ENCODE results near the gene QARS1.

Gene QARS1

GRCh38 chr3:49120096-49120437 is 15.5 kb upstream of the QARS1 start:
- peak in 1 of 2 experiments; percentile 14 for DNase-seq

GRCh38 chr3:49119439-49119838 is 14.9 kb upstream of the QARS1 start:
- DNase-seq = no peak

- no peak for DNase-seq
Observed at GRCh38 chr3:49119036-49119435, 14.5 kb upstream of the QARS1 start.

- DNase-seq = no peak
Observed at GRCh38 chr3:49112262-49112661, 7.7 kb upstream of the QARS1 start.

- DNase-seq = no peak
Observed at GRCh38 chr3:49111347-49111746, 6.8 kb upstream of the QARS1 start.

- DNase-seq = no peak
Observed at GRCh38 chr3:49110780-49111179, 6.2 kb upstream of the QARS1 start.

GRCh38 chr3:49108346-49108745 is 3.8 kb upstream of the QARS1 start:
- no peak for DNase-seq

- DNase-seq = no peak
Observed at GRCh38 chr3:49104052-49104426, 518 bp downstream of the QARS1 start.

- no peak for DNase-seq
Observed at GRCh38 chr3:49100046-49100615, 4.4 kb downstream of the QARS1 start.

- DNase-seq = no peak
Observed at GRCh38 chr3:49098910-49099630, 5.5 kb downstream of the QARS1 start.

- no peak for DNase-seq
Observed at GRCh38 chr3:49098429-49098828, 6.1 kb downstream of the QARS1 start.

GRCh38 chr3:49093853-49094767 is 10.4 kb downstream of the QARS1 start, which contains the start of gene QRICH1:
TSS of gene QRICH1 (minus strand) at chr3:49094071. CDS start at chr3:49077017, 17,054 bp downstream.
- DNase-seq = peak; percentile 98 to 99

GRCh38 chr3:49092938-49093852 is 11.4 kb downstream of the QARS1 start:
- peak; percentile 66 to 67 for DNase-seq

- DNase-seq = no peak
Observed at GRCh38 chr3:49081429-49081828, 23.1 kb downstream of the QARS1 start.

- no peak for DNase-seq
Observed at GRCh38 chr3:49079270-49079669, 25.3 kb downstream of the QARS1 start.

- DNase-seq = no peak
Observed at GRCh38 chr3:49076646-49077045, 27.9 kb downstream of the QARS1 start.

- no peak for DNase-seq
Observed at GRCh38 chr3:49076116-49076515, 28.4 kb downstream of the QARS1 start.

- no peak for DNase-seq
Observed at GRCh38 chr3:49058011-49058410, 46.5 kb downstream of the QARS1 start.

GRCh38 chr3:49057268-49057667 is 47.3 kb downstream of the QARS1 start:
- DNase-seq = no peak

GRCh38 chr3:49054344-49054862 is 50.2 kb downstream of the QARS1 start:
- DNase-seq = no peak

- no peak for DNase-seq
Observed at GRCh38 chr3:49053543-49053942, 51.0 kb downstream of the QARS1 start.

Data from Kasumi-1 (cell line).